Muscle layer of colon (tissue), 2 donors: Measurements from ENCODE around the gene DOC2B.

Experiments used
- H3K27ac ChIP-seq: one replicate; pipeline ENCODE4 v1.7.0; 2013; ENCODE audit warnings: low read depth, mild to moderate bottlenecking, low read length, moderate library complexity
- H3K27me3 ChIP-seq, 2 donors: one replicate each; pipeline ENCODE4 v1.7.0; 2013; ENCODE audit warnings: low read length in 2 of 2, mild to moderate bottlenecking in 2 of 2; ENCODE audit not compliant: insufficient read depth in 2 of 2, control insufficient read depth in 1 of 2
- H3K36me3 ChIP-seq: one replicate; pipeline ENCODE4 v1.7.0; 2013; ENCODE audit warnings: mild to moderate bottlenecking, low read length; ENCODE audit not compliant: insufficient read depth
- H3K4me1 ChIP-seq: one replicate; pipeline ENCODE4 v1.7.0; 2013; ENCODE audit warnings: mild to moderate bottlenecking, low read length; ENCODE audit not compliant: insufficient read depth
- H3K4me3 ChIP-seq, 2 donors: one replicate each; pipeline ENCODE4 v1.7.0; 2013; ENCODE audit warnings: low read length in 2 of 2, low read depth in 1 of 2, mild to moderate bottlenecking in 1 of 2, moderate library complexity in 1 of 2
- H3K9ac ChIP-seq: one replicate; pipeline ENCODE4 v1.7.0; 2013; ENCODE audit warnings: low read length
- H3K9me3 ChIP-seq: one replicate; pipeline ENCODE4 v1.7.0; 2013; ENCODE audit warnings: mild to moderate bottlenecking, low read length
- donor health status: abdominal sarcoma.
- donor health status: Adenocarcinoma of cecum.

DOC2B gene

GRCh38 chr17:157901-158300, 23.5 kb downstream of the DOC2B start:
- Histone ChIP-seq H3K4me3 (no peak overlapping the region), H3K36me3 (no peaks in the 10 kb centered on the region), H3K9me3 (no peaks in the 10 kb centered on the region), H3K4me1 (no peaks in the 10 kb centered on the region), H3K27ac (no peak overlapping the region), H3K27me3 (no peaks in the 10 kb centered on the region), H3K9ac (no peak overlapping the region)

- Histone ChIP-seq H3K27me3 (no peaks in the 10 kb centered on the region), H3K9me3 (no peaks in the 10 kb centered on the region), H3K36me3 (no peaks in the 10 kb centered on the region), H3K27ac (no peak overlapping the region), H3K4me3 (no peak overlapping the region), H3K4me1 (no peaks in the 10 kb centered on the region), H3K9ac (no peak overlapping the region)
Measured at GRCh38 chr17:156946-157345, 24.5 kb downstream of the DOC2B start.

GRCh38 chr17:156094-156621, 25.3 kb downstream of the DOC2B start:
- no peaks in the 10 kb centered on the region for H3K9me3 ChIP-seq

GRCh38 chr17:155576-155975, 25.9 kb downstream of the DOC2B start:
- Histone ChIP-seq H3K27ac (no peak overlapping the region), H3K27me3 (no peaks in the 10 kb centered on the region), H3K4me1 (no peaks in the 10 kb centered on the region), H3K36me3 (no peaks in the 10 kb centered on the region), H3K4me3 (no peak overlapping the region), H3K9me3 (no peaks in the 10 kb centered on the region), H3K9ac (no peak overlapping the region)

More at GRCh38 chr17:156094-156621, 25.3 kb downstream of the DOC2B start:
- Histone ChIP-seq H3K27ac (no peak overlapping the region), H3K27me3 (no peaks in the 10 kb centered on the region), H3K36me3 (no peaks in the 10 kb centered on the region), H3K9ac (no peak overlapping the region), H3K4me3 (no peak overlapping the region), H3K4me1 (no peaks in the 10 kb centered on the region)

GRCh38 chr17:153851-154250, 27.6 kb downstream of the DOC2B start:
- no peaks in the 10 kb centered on the region for H3K27me3 ChIP-seq
- H3K9me3 ChIP-seq = no peaks in the 10 kb centered on the region
- H3K27ac ChIP-seq = no peak overlapping the region
- H3K4me3 ChIP-seq = no peak overlapping the region
- H3K9ac ChIP-seq = no peak overlapping the region
- no peaks in the 10 kb centered on the region for H3K4me1 ChIP-seq
- no peaks in the 10 kb centered on the region for H3K36me3 ChIP-seq

- H3K27ac ChIP-seq = no peak overlapping the region
- no peaks in the 10 kb centered on the region for H3K27me3 ChIP-seq
- no peaks in the 10 kb centered on the region for H3K36me3 ChIP-seq
- H3K9me3 ChIP-seq = no peaks in the 10 kb centered on the region
- no peak overlapping the region for H3K9ac ChIP-seq
- H3K4me3 ChIP-seq = no peak overlapping the region
- H3K4me1 ChIP-seq = no peaks in the 10 kb centered on the region
Measured at GRCh38 chr17:152860-153420, 28.5 kb downstream of the DOC2B start.

GRCh38 chr17:151886-152859, 29.3 kb downstream of the DOC2B start:
- H3K36me3 ChIP-seq = no peaks in the 10 kb centered on the region

GRCh38 chr17:151004-151403, 30.4 kb downstream of the DOC2B start:
- Histone ChIP-seq H3K27ac (no peak overlapping the region), H3K4me3 (no peak overlapping the region), H3K36me3 (no peaks in the 10 kb centered on the region), H3K27me3 (no peaks in the 10 kb centered on the region), H3K4me1 (no peaks in the 10 kb centered on the region), H3K9ac (no peak overlapping the region), H3K9me3 (no peaks in the 10 kb centered on the region)

More at GRCh38 chr17:151886-152859, 29.3 kb downstream of the DOC2B start:
- Histone ChIP-seq H3K9ac (no peak overlapping the region), H3K4me1 (no peaks in the 10 kb centered on the region), H3K4me3 (no peak overlapping the region), H3K27me3 (no peaks in the 10 kb centered on the region), H3K27ac (no peak overlapping the region), H3K9me3 (no peaks in the 10 kb centered on the region)

- Histone ChIP-seq H3K4me1 (no peaks in the 10 kb centered on the region), H3K4me3 (no peak overlapping the region), H3K9ac (no peak overlapping the region), H3K27ac (no peak overlapping the region), H3K36me3 (no peaks in the 10 kb centered on the region), H3K9me3 (no peaks in the 10 kb centered on the region), H3K27me3 (no peaks in the 10 kb centered on the region)
Measured at GRCh38 chr17:149897-150584, 31.4 kb downstream of the DOC2B start.

GRCh38 chr17:149231-149630, 32.2 kb downstream of the DOC2B start:
- Histone ChIP-seq H3K36me3 (no peaks in the 10 kb centered on the region), H3K9me3 (no peaks in the 10 kb centered on the region), H3K9ac (no peak overlapping the region), H3K4me3 (no peak overlapping the region), H3K27me3 (no peaks in the 10 kb centered on the region), H3K4me1 (no peaks in the 10 kb centered on the region), H3K27ac (no peak overlapping the region)

- Histone ChIP-seq H3K4me3 (no peak overlapping the region), H3K9me3 (no peaks in the 10 kb centered on the region), H3K27ac (no peak overlapping the region), H3K4me1 (no peaks in the 10 kb centered on the region), H3K36me3 (no peaks in the 10 kb centered on the region), H3K27me3 (peaks cover 0 to under 1% of the 10 kb centered on the region in 2 donors), H3K9ac (no peak overlapping the region)
Measured at GRCh38 chr17:148757-149156, 32.7 kb downstream of the DOC2B start.
